ENCODE data around the gene MAP2K7.

The MAP2K7 gene

GRCh38 chr19:7864690-7865074, 39.0 kb upstream of the MAP2K7 start:
- Histone ChIP-seq H4K20me1 (ENCODE audit: insufficient read depth, low read length, poor library complexity, severe bottlenecking) (no peaks in the 10 kb centered on the region), H3K79me2 (ENCODE audit: insufficient read depth, low read length) (no peaks in the 10 kb centered on the region), H3K4me2 (ENCODE audit: low read depth, low read length, poor library complexity, severe bottlenecking) (no peak overlapping the region), H3K36me3 (ENCODE audit: insufficient read depth, low read length) (no peaks in the 10 kb centered on the region), H3K9me3 (ENCODE audit: insufficient read depth, low read depth, low read length) (no peaks in the 10 kb centered on the region), H3K4me3 (ENCODE audit: low read length, poor library complexity, severe bottlenecking) (no peak overlapping the region), H3K9ac (ENCODE audit: low read depth, low read length, poor library complexity, severe bottlenecking) (no peak overlapping the region), H3K4me1 (ENCODE audit: insufficient read depth, low read length, poor library complexity, severe bottlenecking) (no peaks in the 10 kb centered on the region), H3K27me3 (ENCODE audit: insufficient read depth, low read length, poor library complexity, severe bottlenecking) (no peaks in the 10 kb centered on the region), H3F3A (ENCODE audit: low read depth) (no peaks in the 10 kb centered on the region), H3K9me2 (replicated peaks; ENCODE audit: low read depth, low read length) (no peaks in the 10 kb centered on the region), H2AFZ (ENCODE audit: low read length) (no peak overlapping the region)
- TF ChIP-seq EZH2phosphoT487 (IDR thresholded peaks at IDR 0.05; ENCODE audit: borderline replicate concordance), result no peak
- TF ChIP-seq CTCF (conservative IDR thresholded peaks at IDR 0.05; ENCODE audit: low read length), result no peak

- H2AFZ ChIP-seq (ENCODE audit: low read length), result no peak overlapping the region
- no peak overlapping the region for H3K4me3 ChIP-seq (ENCODE audit: low read length, poor library complexity, severe bottlenecking)
- no peaks in the 10 kb centered on the region for H3K79me2 ChIP-seq (ENCODE audit: insufficient read depth, low read length)
- TF ChIP-seq CTCF (conservative IDR thresholded peaks at IDR 0.05; ENCODE audit: low read length) (no peak), EZH2phosphoT487 (IDR thresholded peaks at IDR 0.05; ENCODE audit: borderline replicate concordance) (no peak)
- H3K9ac ChIP-seq (ENCODE audit: low read depth, low read length, poor library complexity, severe bottlenecking), result no peak overlapping the region
- no peak overlapping the region for H3K4me2 ChIP-seq (ENCODE audit: low read depth, low read length, poor library complexity, severe bottlenecking)
- no peaks in the 10 kb centered on the region for H3K9me2 ChIP-seq (replicated peaks; ENCODE audit: low read depth, low read length)
- H3K27me3 ChIP-seq (ENCODE audit: insufficient read depth, low read length, poor library complexity, severe bottlenecking), result no peaks in the 10 kb centered on the region
- no peaks in the 10 kb centered on the region for H3F3A ChIP-seq (ENCODE audit: low read depth)
- H3K36me3 ChIP-seq (ENCODE audit: insufficient read depth, low read length), result no peaks in the 10 kb centered on the region
- H3K9me3 ChIP-seq (ENCODE audit: insufficient read depth, low read depth, low read length), result no peaks in the 10 kb centered on the region
- H3K4me1 ChIP-seq (ENCODE audit: insufficient read depth, low read length, poor library complexity, severe bottlenecking), result no peaks in the 10 kb centered on the region
- no peaks in the 10 kb centered on the region for H4K20me1 ChIP-seq (ENCODE audit: insufficient read depth, low read length, poor library complexity, severe bottlenecking)
These were observed 38.3 kb upstream of the MAP2K7 start for GRCh38 chr19:7865262-7865911.

DNA sequence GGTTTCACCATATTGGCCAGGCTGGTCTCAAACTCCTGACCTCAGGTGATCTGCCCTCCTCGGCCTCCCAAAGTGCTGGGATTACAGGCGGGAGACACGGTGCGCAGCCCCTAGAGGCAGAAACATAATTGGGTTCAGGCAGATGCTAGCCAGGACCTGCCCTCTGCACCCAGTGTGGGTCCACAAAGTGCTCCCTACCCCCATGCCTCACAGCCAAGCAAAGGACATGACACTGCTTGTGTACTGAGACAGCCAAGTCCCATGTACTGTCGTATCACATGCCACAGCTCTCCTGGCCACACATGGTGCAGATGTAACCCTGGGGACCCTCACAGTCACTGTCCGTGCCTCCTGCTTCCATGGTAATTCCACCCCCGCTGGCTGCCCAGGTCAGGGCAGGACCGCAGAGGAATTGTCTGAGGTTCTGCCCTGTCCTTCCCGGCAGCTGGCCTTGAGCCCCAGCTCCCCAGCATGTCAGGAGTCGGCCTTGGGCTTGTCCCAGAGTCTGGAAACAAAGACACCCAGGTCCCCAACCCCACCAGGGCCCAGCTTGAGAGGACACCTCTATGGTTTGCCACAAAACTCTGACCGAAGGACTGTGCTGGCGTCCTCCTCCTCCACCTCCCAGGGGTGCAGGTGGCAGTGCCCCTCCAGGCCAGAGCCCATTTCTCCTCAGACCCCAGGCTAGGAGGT, 37.1 kb upstream of the MAP2K7 start:
- Histone ChIP-seq H3F3A (ENCODE audit: low read depth) (peaks cover 1% of the 10 kb centered on the region; the same call in 1 of the 2 replicates), H3K4me2 (ENCODE audit: low read depth, low read length, poor library complexity, severe bottlenecking) (no peak overlapping the region), H3K9ac (ENCODE audit: low read depth, low read length, poor library complexity, severe bottlenecking) (no peak overlapping the region)

More for the DNA sequence above, 37.1 kb upstream of the MAP2K7 start:
- Histone ChIP-seq H4K20me1 (ENCODE audit: insufficient read depth, low read length, poor library complexity, severe bottlenecking) (no peaks in the 10 kb centered on the region), H3K27me3 (ENCODE audit: insufficient read depth, low read length, poor library complexity, severe bottlenecking) (no peaks in the 10 kb centered on the region), H3K9me3 (ENCODE audit: insufficient read depth, low read depth, low read length) (no peaks in the 10 kb centered on the region), H3K4me3 (ENCODE audit: low read length, poor library complexity, severe bottlenecking) (no peak overlapping the region), H3K36me3 (ENCODE audit: insufficient read depth, low read length) (no peaks in the 10 kb centered on the region), H3K79me2 (ENCODE audit: insufficient read depth, low read length) (no peaks in the 10 kb centered on the region), H2AFZ (ENCODE audit: low read length) (no peak overlapping the region), H3K9me2 (replicated peaks; ENCODE audit: low read depth, low read length) (no peaks in the 10 kb centered on the region), H3K4me1 (ENCODE audit: insufficient read depth, low read length, poor library complexity, severe bottlenecking) (peaks cover 7% of the 10 kb centered on the region)
- TF ChIP-seq EZH2phosphoT487 (IDR thresholded peaks at IDR 0.05; ENCODE audit: borderline replicate concordance) (no peak), CTCF (conservative IDR thresholded peaks at IDR 0.05; ENCODE audit: low read length) (no peak)

All from Loucy (cell line).